HG02798 (cell line): ENCODE data around the gene LRRN1.
"Not testable (repeated sequence)": the region's sequence is repeated elsewhere in the genome, so short reads cannot be mapped to it uniquely, and the experiment has no call there.

Experiments
- ATAC-seq: cut with Tn5 transposase; IDR thresholded peaks from one replicate; pipeline ENCODE4 v1.9.1; 2021; ENCODE audit warnings: mild to moderate bottlenecking; ENCODE audit not compliant: unreplicated experiment, poor library complexity

LRRN1 gene

GRCh38 chr3:3887311-3887710 is 88.1 kb downstream of the LRRN1 start:
- not testable (repeated sequence) for ATAC-seq

GRCh38 chr3:3893590-3893989 is 94.4 kb downstream of the LRRN1 start:
- ATAC-seq: no peak
